Activated naive CD4-positive, alpha-beta T cell treated with anti-CD3 and anti-CD28 coated beads, Interleukin-2, amount 50 U/mL, for 24 hours (primary cell): Measurements from ENCODE around the gene MPC1.

Experiments used
- H3K27ac Mint-ChIP-seq: one replicate; pipeline ENCODE4 v1.8.0; 2021; ENCODE audit warnings: mild to moderate bottlenecking, mixed read lengths
- H3K27me3 Mint-ChIP-seq: one replicate; pipeline ENCODE4 v1.8.0; 2021; ENCODE audit warnings: mixed read lengths
- H3K36me3 Mint-ChIP-seq: one replicate; pipeline ENCODE4 v1.8.0; 2021; ENCODE audit warnings: mixed read lengths
- H3K4me1 Mint-ChIP-seq: one replicate; pipeline ENCODE4 v1.8.0; 2021; ENCODE audit warnings: mixed read lengths
- H3K4me3 Mint-ChIP-seq: one replicate; pipeline ENCODE4 v1.8.0; 2021; ENCODE audit warnings: mild to moderate bottlenecking, mixed read lengths
- H3K9me3 Mint-ChIP-seq: one replicate; pipeline ENCODE4 v1.8.0; 2021; ENCODE audit warnings: mixed read lengths

Gene MPC1

GRCh38 chr6:166331503-166332415 is 51.0 kb downstream of the MPC1 start:
- Mint-ChIP-seq H3K9me3 (no peaks in the 10 kb centered on the region), H3K4me1 (peaks cover 66% of the 10 kb centered on the region), H3K4me3 (no peak overlapping the region), H3K27me3 (no peaks in the 10 kb centered on the region), H3K36me3 (peaks cover 9% of the 10 kb centered on the region), H3K27ac (no peak overlapping the region)

GRCh38 chr6:166330612-166331011 is 52.1 kb downstream of the MPC1 start:
- no peaks in the 10 kb centered on the region for H3K9me3 Mint-ChIP-seq
- H3K27me3 Mint-ChIP-seq: no peaks in the 10 kb centered on the region
- H3K36me3 Mint-ChIP-seq: peaks cover 9% of the 10 kb centered on the region
- peaks cover 63% of the 10 kb centered on the region for H3K4me1 Mint-ChIP-seq
- no peak overlapping the region for H3K27ac Mint-ChIP-seq
- no peak overlapping the region for H3K4me3 Mint-ChIP-seq

GRCh38 chr6:166325383-166326042 is 57.2 kb downstream of the MPC1 start:
- Mint-ChIP-seq H3K36me3 (peaks cover 8% of the 10 kb centered on the region), H3K9me3 (no peaks in the 10 kb centered on the region), H3K27ac (no peak overlapping the region), H3K27me3 (no peaks in the 10 kb centered on the region), H3K4me3 (no peak overlapping the region), H3K4me1 (peaks cover 23% of the 10 kb centered on the region)

GRCh38 chr6:166323395-166323794 is 59.3 kb downstream of the MPC1 start:
- H3K4me3 Mint-ChIP-seq: no peak overlapping the region
- peaks cover 12% of the 10 kb centered on the region for H3K4me1 Mint-ChIP-seq
- peaks cover 5% of the 10 kb centered on the region for H3K36me3 Mint-ChIP-seq
- H3K27me3 Mint-ChIP-seq: no peaks in the 10 kb centered on the region
- H3K9me3 Mint-ChIP-seq: no peaks in the 10 kb centered on the region
- no peak overlapping the region for H3K27ac Mint-ChIP-seq

- H3K36me3 Mint-ChIP-seq: peaks cover 2% of the 10 kb centered on the region
- peak overlapping the region; percentile 55 for H3K27ac Mint-ChIP-seq
Measured at GRCh38 chr6:166318649-166319600, 63.8 kb downstream of the MPC1 start.

GRCh38 chr6:166318227-166318626 is 64.5 kb downstream of the MPC1 start:
- Mint-ChIP-seq H3K27ac (no peak overlapping the region), H3K4me3 (no peak overlapping the region), H3K36me3 (peaks cover 2% of the 10 kb centered on the region), H3K27me3 (no peaks in the 10 kb centered on the region), H3K9me3 (no peaks in the 10 kb centered on the region), H3K4me1 (no peaks in the 10 kb centered on the region)

More at GRCh38 chr6:166318649-166319600, 63.8 kb downstream of the MPC1 start:
- Mint-ChIP-seq H3K4me3 (no peak overlapping the region), H3K9me3 (no peaks in the 10 kb centered on the region), H3K27me3 (no peaks in the 10 kb centered on the region), H3K4me1 (no peaks in the 10 kb centered on the region)

- no peaks in the 10 kb centered on the region for H3K4me1 Mint-ChIP-seq
- H3K36me3 Mint-ChIP-seq: peaks cover 2% of the 10 kb centered on the region
- H3K4me3 Mint-ChIP-seq: no peak overlapping the region
- H3K9me3 Mint-ChIP-seq: no peaks in the 10 kb centered on the region
- H3K27ac Mint-ChIP-seq: no peak overlapping the region
- H3K27me3 Mint-ChIP-seq: no peaks in the 10 kb centered on the region
Measured at GRCh38 chr6:166317261-166318212, 65.2 kb downstream of the MPC1 start.

- Mint-ChIP-seq H3K27ac (no peak overlapping the region), H3K4me3 (no peak overlapping the region), H3K36me3 (peaks cover 2% of the 10 kb centered on the region), H3K9me3 (no peaks in the 10 kb centered on the region), H3K27me3 (no peaks in the 10 kb centered on the region), H3K4me1 (no peaks in the 10 kb centered on the region)
Measured at GRCh38 chr6:166315436-166315835, 67.3 kb downstream of the MPC1 start.
